ENCODE measurements around the gene EEIG1.

EEIG1 gene

GRCh38 chr9:128001151-128001778, 20.5 kb upstream of the EEIG1 start:
- no peak for DNase-seq (ENCODE audit: low spot score)

- no peak for DNase-seq (ENCODE audit: low spot score)
Observed at GRCh38 chr9:127999461-127999860, 18.7 kb upstream of the EEIG1 start.

GRCh38 chr9:127993721-127994120, 12.9 kb upstream of the EEIG1 start:
- no peak for DNase-seq (ENCODE audit: low spot score)

- DNase-seq (ENCODE audit: low spot score), result no peak
Observed at GRCh38 chr9:127991757-127992274, 11.0 kb upstream of the EEIG1 start.

GRCh38 chr9:127991017-127991756, 10.4 kb upstream of the EEIG1 start:
- DNase-seq (ENCODE audit: low spot score), result no peak

GRCh38 chr9:127990554-127990953, 9.8 kb upstream of the EEIG1 start:
- DNase-seq (ENCODE audit: low spot score), result no peak

GRCh38 chr9:127989094-127989493, 8.3 kb upstream of the EEIG1 start:
- DNase-seq (ENCODE audit: low spot score), result no peak

GRCh38 chr9:127987103-127987614, 6.4 kb upstream of the EEIG1 start:
- DNase-seq (ENCODE audit: low spot score), result no peak

- DNase-seq (ENCODE audit: low spot score), result no peak
Observed at GRCh38 chr9:127985011-127985410, 4.2 kb upstream of the EEIG1 start.

- DNase-seq (ENCODE audit: low spot score), result no peak
Observed at GRCh38 chr9:127983847-127984289, 3.1 kb upstream of the EEIG1 start.

GRCh38 chr9:127982912-127983311, 2.1 kb upstream of the EEIG1 start:
- no peak for DNase-seq (ENCODE audit: low spot score)

GRCh38 chr9:127981559-127982121, 851 bp upstream of the EEIG1 start:
- no peak for DNase-seq (ENCODE audit: low spot score)

GRCh38 chr9:127980060-127980705, 606 bp downstream of the EEIG1 start:
- peak; percentile 73 for DNase-seq (ENCODE audit: low spot score)

- peak; percentile 66 for DNase-seq (ENCODE audit: low spot score)
Observed at GRCh38 chr9:127979333-127980059, 1.3 kb downstream of the EEIG1 start.

- no peak for DNase-seq (ENCODE audit: low spot score)
Observed at GRCh38 chr9:127979015-127979332, 1.8 kb downstream of the EEIG1 start.

GRCh38 chr9:127977884-127978647, 2.7 kb downstream of the EEIG1 start:
- no peak for DNase-seq (ENCODE audit: low spot score)

GRCh38 chr9:127977009-127977883, 3.5 kb downstream of the EEIG1 start:
- no peak for DNase-seq (ENCODE audit: low spot score)

- DNase-seq (ENCODE audit: low spot score), result no peak
Observed at GRCh38 chr9:127976498-127976897, 4.3 kb downstream of the EEIG1 start.

- DNase-seq (ENCODE audit: low spot score), result no peak
Observed at GRCh38 chr9:127975376-127976315, 5.1 kb downstream of the EEIG1 start.

Measured in D341Med (cell line).